SU-DHL-6 (cell line): Measurements from ENCODE around the gene IL17RC.
A peak's percentile ranks its signal among the peaks of the same experiment; 100 is the strongest.

ENCODE experiments used
- H2AFZ ChIP-seq: fragments of 200-600 bp; sonication (generic); 2 replicates; pipeline ENCODE4 v1.6.1; 2014; ENCODE audit warnings: low read depth, mild to moderate bottlenecking, moderate library complexity, mixed read lengths, antibody characterized with exemption, low read length; ENCODE audit not compliant: severe bottlenecking
- H3F3A ChIP-seq: fragments of 200-600 bp; shearing (Covaris generic); 2 replicates; pipeline ENCODE4 v1.6.0; 2016; ENCODE audit warnings: antibody characterized with exemption, mild to moderate bottlenecking; ENCODE audit not compliant: insufficient read depth
- H3K27ac ChIP-seq: fragments of 200-600 bp; sonication (generic); 2 replicates; pipeline ENCODE4 v1.5.1; 2016; ENCODE audit warnings: low read depth, mild to moderate bottlenecking, low read length, moderate library complexity, mixed read lengths
- H3K27me3 ChIP-seq: fragments of 200-600 bp; sonication (generic), shearing (Covaris generic); 2 replicates; pipeline ENCODE4 v1.6.0; 2014; ENCODE audit warnings: mild to moderate bottlenecking, low read length
- H3K36me3 ChIP-seq: fragments of 200-600 bp; sonication (generic); 2 replicates; pipeline ENCODE4 v1.6.1; 2014; ENCODE audit warnings: mild to moderate bottlenecking, low read length, mixed read lengths
- H3K4me2 ChIP-seq: fragments of 300-600, 200-600 bp; shearing (Covaris generic), sonication (generic); 2 replicates; pipeline ENCODE4 v1.6.0; 2014; ENCODE audit warnings: low read length, low read depth, mild to moderate bottlenecking; ENCODE audit not compliant: poor library complexity, severe bottlenecking
- H3K4me3 ChIP-seq: fragments of 200-600 bp; sonication (generic); 2 replicates; pipeline ENCODE4 v1.5.1; 2014; ENCODE audit warnings: antibody characterized with exemption, low read length, mild to moderate bottlenecking, mixed read lengths; ENCODE audit not compliant: insufficient read depth, poor library complexity, severe bottlenecking
- H3K79me2 ChIP-seq: fragments of 200-600 bp; sonication (generic); 2 replicates; pipeline ENCODE4 v1.6.1; 2014; ENCODE audit warnings: mild to moderate bottlenecking, low read length, moderate library complexity; ENCODE audit not compliant: insufficient read depth
- H3K9ac ChIP-seq: fragments of 200-600 bp; sonication (generic); 2 replicates; pipeline ENCODE4 v1.7.0; 2014; ENCODE audit warnings: mild to moderate bottlenecking, low read length
- H3K9me2 ChIP-seq: fragments of 200-600 bp; sonication (generic); replicated peaks from 2 replicates; pipeline ENCODE4 v1.6.1; 2014; ENCODE audit warnings: low read length; ENCODE audit not compliant: insufficient read depth
- H3K9me3 ChIP-seq: fragments of 200-600 bp; sonication (generic); 2 replicates; pipeline ENCODE4 v1.6.1; 2014; ENCODE audit warnings: low read length, mixed read lengths; ENCODE audit not compliant: insufficient read depth
- H4K20me1 ChIP-seq: fragments of 200-600 bp; sonication (generic); 2 replicates; pipeline ENCODE4 v1.6.1; 2014; ENCODE audit warnings: low read depth, mild to moderate bottlenecking, antibody characterized with exemption, low read length, moderate library complexity, mixed read lengths
- EZH2phosphoT487 ChIP-seq: fragments of 200-600 bp; sonication (generic), shearing (Covaris generic); conservative IDR thresholded peaks from 2 replicates; pipeline ENCODE4 v1.6.1; 2018; ENCODE audit warnings: mild to moderate bottlenecking, antibody characterized with exemption, low read length, moderate library complexity, mixed read lengths
- TF ChIP-seq, protein P1 (sequence below): fragments of 200-600 bp; sonication (generic); IDR thresholded peaks from one replicate; pipeline ENCODE4 v1.5.1; 2017; ENCODE audit warnings: antibody characterized with exemption, mild to moderate bottlenecking, low read length, moderate library complexity; ENCODE audit not compliant: insufficient read depth, poor library complexity, severe bottlenecking

Gene IL17RC

GRCh38 chr3:9934993-9935392, 18.1 kb downstream of the IL17RC start:
- H3K27ac ChIP-seq, result no peak overlapping the region
- H3K9ac ChIP-seq, result peak overlapping the region; percentile 74
- H3K9me3 ChIP-seq, result no peaks in the 10 kb centered on the region
- H3K4me2 ChIP-seq, result peak overlapping the region; percentile 82
- H3F3A ChIP-seq, result 0 out of 2 replicates have a peak, but pooled peaks cover 4% of the 10 kb centered on the region
- TF ChIP-seq, protein P1, sequence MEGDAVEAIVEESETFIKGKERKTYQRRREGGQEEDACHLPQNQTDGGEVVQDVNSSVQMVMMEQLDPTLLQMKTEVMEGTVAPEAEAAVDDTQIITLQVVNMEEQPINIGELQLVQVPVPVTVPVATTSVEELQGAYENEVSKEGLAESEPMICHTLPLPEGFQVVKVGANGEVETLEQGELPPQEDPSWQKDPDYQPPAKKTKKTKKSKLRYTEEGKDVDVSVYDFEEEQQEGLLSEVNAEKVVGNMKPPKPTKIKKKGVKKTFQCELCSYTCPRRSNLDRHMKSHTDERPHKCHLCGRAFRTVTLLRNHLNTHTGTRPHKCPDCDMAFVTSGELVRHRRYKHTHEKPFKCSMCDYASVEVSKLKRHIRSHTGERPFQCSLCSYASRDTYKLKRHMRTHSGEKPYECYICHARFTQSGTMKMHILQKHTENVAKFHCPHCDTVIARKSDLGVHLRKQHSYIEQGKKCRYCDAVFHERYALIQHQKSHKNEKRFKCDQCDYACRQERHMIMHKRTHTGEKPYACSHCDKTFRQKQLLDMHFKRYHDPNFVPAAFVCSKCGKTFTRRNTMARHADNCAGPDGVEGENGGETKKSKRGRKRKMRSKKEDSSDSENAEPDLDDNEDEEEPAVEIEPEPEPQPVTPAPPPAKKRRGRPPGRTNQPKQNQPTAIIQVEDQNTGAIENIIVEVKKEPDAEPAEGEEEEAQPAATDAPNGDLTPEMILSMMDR, result no peak
- TF ChIP-seq EZH2phosphoT487, result no peak
- H3K36me3 ChIP-seq, result no peaks in the 10 kb centered on the region
- H3K9me2 ChIP-seq, result no peaks in the 10 kb centered on the region
- no peaks in the 10 kb centered on the region for H3K27me3 ChIP-seq
- H4K20me1 ChIP-seq, result no peaks in the 10 kb centered on the region
- peak overlapping the region; percentile 74 for H3K4me3 ChIP-seq
- H2AFZ ChIP-seq, result no peak overlapping the region
- H3K79me2 ChIP-seq, result no peaks in the 10 kb centered on the region

- Histone ChIP-seq H3K27me3 (no peaks in the 10 kb centered on the region), H3K36me3 (no peaks in the 10 kb centered on the region), H3K4me2 (no peak overlapping the region), H3K9me2 (no peaks in the 10 kb centered on the region), H3F3A (0 out of 2 replicates have a peak, but pooled peaks cover 4% of the 10 kb centered on the region), H2AFZ (no peak overlapping the region), H3K4me3 (no peak overlapping the region), H3K9me3 (no peaks in the 10 kb centered on the region), H3K79me2 (no peaks in the 10 kb centered on the region), H3K9ac (no peak overlapping the region), H3K27ac (no peak overlapping the region), H4K20me1 (no peaks in the 10 kb centered on the region)
- no peak for TF ChIP-seq EZH2phosphoT487
- TF ChIP-seq, protein P1, result no peak
Observed at GRCh38 chr3:9935966-9936510, 19.1 kb downstream of the IL17RC start.

- no peaks in the 10 kb centered on the region for H4K20me1 ChIP-seq
- H3K27ac ChIP-seq, result no peak overlapping the region
- TF ChIP-seq EZH2phosphoT487, result no peak
- TF ChIP-seq, protein P1, result no peak
- no peaks in the 10 kb centered on the region for H3K9me3 ChIP-seq
- H3K9ac ChIP-seq, result no peak overlapping the region
- H3K79me2 ChIP-seq, result no peaks in the 10 kb centered on the region
- H3F3A ChIP-seq, result 0 out of 2 replicates have a peak, but pooled peaks cover 4% of the 10 kb centered on the region
- H3K4me3 ChIP-seq, result no peak overlapping the region
- no peaks in the 10 kb centered on the region for H3K36me3 ChIP-seq
- H2AFZ ChIP-seq, result no peak overlapping the region
- no peaks in the 10 kb centered on the region for H3K27me3 ChIP-seq
- H3K9me2 ChIP-seq, result no peaks in the 10 kb centered on the region
- no peak overlapping the region for H3K4me2 ChIP-seq
Observed at GRCh38 chr3:9937486-9938238, 20.8 kb downstream of the IL17RC start.
